GM12801 (cell line): Measurements from ENCODE around the gene RPL36A.

Experiments
- CTCF ChIP-seq: IDR thresholded peaks from one replicate; pipeline ENCODE4 v1.5.1; 2011; ENCODE audit warnings: control low read depth; ENCODE audit not compliant: insufficient read length; ENCODE audit errors: extremely low read depth

The RPL36A gene

GRCh38 chrX:101408532-101408841 is 17.7 kb downstream of the RPL36A start:
- no peak for TF ChIP-seq CTCF

GRCh38 chrX:101409043-101409442 is 18.2 kb downstream of the RPL36A start:
- no peak for TF ChIP-seq CTCF

GRCh38 chrX:101410461-101410860 is 19.6 kb downstream of the RPL36A start:
- TF ChIP-seq CTCF: no peak

- TF ChIP-seq CTCF: no peak
These were observed 21.2 kb downstream of the RPL36A start for GRCh38 chrX:101411984-101412383.

- no peak for TF ChIP-seq CTCF
These were observed 24.7 kb downstream of the RPL36A start for GRCh38 chrX:101415180-101416145.

- no peak for TF ChIP-seq CTCF
These were observed 25.9 kb downstream of the RPL36A start for GRCh38 chrX:101416691-101417090.

- TF ChIP-seq CTCF: no peak
These were observed 26.4 kb downstream of the RPL36A start for GRCh38 chrX:101417190-101417589.
